Right lobe of liver (tissue), 4 donors: ENCODE results near the gene RBL2.

Experiments used
- CTCF ChIP-seq, 4 donors: fragments of 200-600 bp in 3 of 4; fragments of 450-650 bp in 1 of 4; IDR thresholded peaks; one replicate each; pipeline versions ENCODE4 v1.5.1 to v1.8.0; 2016 to 2022; ENCODE audit warnings: antibody characterized with exemption in 4 of 4, mild to moderate bottlenecking in 2 of 4
- POLR2A ChIP-seq: fragments of 450-650 bp; IDR thresholded peaks from one replicate; pipeline ENCODE4 v1.6.1; 2017; ENCODE audit warnings: antibody characterized with exemption, mild to moderate bottlenecking
- donor health status: DM: no; HTN: no; CAD: no.
- donor health status: DM: no; HTN: no; CAD: no.
- donor health status: DM: no; HTN: yes; CAD: no.

- TF ChIP-seq POLR2A (no peak), CTCF (IDR thresholded peaks at IDR 0.05) (no peak)
Observed at GRCh38 chr16:53421248-53421647, 13.0 kb upstream of the RBL2 start.
